ELF-1 (cell line): Measurements from ENCODE around the gene MYL12B.
"Not testable (repeated sequence)": the region's sequence is repeated elsewhere in the genome, so short reads cannot be mapped to it uniquely, and the experiment has no call there.

ENCODE experiments used
- DNase-seq: peaks from one replicate; pipeline ENCODE4 v3.0.0-alpha.2; 2016; ENCODE audit warnings: low read depth, low spot score

The MYL12B gene

DNA sequence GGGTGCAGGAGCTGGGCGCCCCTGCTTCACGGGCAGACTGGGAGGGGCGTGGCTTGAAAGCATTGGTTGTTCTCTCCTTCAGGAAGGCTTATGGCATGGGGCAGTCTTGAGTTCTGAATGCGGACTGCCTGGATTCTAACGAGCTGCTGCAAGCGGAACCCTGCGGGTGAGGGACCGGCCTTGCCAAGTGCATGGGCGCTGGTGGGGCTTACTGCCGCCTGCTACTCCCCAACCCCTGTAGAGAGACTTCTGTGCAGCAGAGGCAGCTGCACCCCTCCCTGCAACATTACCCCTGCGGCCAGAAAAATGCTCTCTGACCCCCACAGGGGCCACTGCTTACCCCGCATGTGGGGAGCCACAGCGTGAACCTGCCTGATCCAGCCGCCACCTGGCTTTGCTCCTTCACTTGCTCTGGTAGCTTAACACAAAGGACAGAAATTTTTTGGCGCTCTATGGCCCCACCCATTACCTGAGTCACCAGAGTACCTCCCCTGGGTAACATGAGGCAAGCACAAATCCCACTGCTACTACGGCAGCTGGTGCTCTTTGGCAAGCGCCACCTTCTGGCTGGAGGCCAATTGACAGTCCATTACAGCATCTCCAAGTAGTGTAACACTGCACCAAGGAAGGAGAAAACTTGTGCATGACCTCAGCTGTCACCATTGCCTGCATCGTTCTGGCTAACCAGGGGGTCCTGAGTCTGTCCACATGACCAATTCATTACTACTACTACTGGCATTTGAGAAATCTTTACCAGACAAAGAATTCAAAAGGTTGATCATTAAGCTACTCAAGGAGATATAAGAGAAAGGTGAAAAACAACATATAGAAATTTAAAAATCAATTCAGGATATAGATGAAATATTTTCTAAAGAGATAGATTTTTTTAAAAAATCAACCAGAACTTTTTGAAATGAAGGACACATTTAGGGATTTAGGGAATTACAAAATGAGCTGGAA, 35.4 kb downstream of the MYL12B start:
- DNase-seq: peak; percentile 98

DNA sequence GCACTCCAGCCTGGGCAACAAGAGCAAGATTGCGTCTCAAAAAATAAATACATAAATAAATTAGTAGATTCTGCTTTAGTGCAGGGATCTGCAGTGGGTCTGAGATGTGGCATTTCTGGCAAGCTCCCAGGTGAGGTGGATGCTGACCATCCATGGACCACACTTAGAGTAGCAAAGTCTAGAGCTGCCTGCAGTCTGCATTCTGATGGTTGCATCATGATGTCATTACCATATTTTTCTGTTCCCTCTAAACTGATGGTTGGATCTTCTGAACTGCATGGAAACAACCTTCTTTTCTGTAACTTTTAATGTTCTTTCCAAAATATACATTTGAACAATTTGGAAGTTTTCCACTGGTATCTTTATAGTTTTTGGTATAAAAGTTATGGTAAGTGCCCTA, 42.9 kb downstream of the MYL12B start:
- DNase-seq: no peak

DNA sequence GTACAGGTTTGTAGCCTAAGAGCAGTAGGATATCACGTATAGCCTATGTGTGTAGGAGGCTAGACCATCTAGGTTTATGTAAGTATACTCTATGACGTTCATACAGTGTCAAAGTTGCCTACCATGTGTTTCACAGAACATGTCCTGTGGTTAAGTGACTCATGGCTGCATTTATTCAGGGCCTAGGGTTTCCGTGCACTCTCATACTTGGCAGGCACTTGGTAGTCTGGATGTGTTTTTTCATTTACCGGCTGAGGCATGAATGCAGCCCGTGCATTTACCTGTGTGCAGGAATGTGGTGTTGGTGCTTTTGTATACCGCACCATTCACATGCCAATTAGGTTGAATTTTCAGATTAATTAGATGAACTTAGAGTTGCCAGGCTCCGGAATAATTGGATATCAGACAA, 43.4 kb downstream of the MYL12B start:
- no peak for DNase-seq

DNA sequence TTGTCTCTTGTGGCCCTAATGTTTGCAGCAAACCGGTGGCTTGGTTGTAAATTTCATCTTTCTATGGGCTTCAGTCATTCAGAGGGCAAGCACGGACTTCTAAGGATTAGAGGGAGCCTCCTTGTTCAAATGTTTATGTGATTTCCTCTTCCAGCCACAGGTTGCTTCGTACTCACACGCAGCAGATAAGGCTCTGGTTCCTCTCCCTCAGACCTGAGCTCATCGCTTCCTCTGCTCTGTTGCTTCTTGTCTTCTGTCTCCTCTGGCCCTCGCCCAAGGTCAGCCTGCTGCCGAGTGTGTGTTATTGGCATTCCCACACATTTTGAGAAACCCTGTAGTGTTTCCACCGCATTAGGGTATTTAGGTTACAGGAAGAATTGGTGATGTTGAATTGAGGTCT, 44.0 kb downstream of the MYL12B start:
- no peak for DNase-seq

DNA sequence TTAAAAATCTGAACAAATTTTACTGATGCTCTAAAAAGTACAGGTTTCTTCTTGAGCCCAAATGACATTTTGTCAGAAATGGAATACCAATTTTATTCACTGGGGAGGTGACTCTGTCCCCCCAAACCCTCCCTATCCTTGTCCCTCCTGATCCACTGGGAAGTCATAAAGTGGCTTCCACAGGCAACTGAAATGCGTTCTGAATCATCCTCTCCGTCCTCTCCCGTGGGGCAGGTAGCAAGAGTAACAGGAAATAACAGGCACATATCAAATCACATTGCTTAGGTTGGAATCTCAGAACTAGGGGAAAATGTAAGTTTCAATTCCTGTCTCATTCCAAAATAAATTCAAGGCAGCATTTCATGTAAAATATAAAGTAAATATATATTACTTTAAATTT, 44.5 kb downstream of the MYL12B start:
- DNase-seq: no peak

DNA sequence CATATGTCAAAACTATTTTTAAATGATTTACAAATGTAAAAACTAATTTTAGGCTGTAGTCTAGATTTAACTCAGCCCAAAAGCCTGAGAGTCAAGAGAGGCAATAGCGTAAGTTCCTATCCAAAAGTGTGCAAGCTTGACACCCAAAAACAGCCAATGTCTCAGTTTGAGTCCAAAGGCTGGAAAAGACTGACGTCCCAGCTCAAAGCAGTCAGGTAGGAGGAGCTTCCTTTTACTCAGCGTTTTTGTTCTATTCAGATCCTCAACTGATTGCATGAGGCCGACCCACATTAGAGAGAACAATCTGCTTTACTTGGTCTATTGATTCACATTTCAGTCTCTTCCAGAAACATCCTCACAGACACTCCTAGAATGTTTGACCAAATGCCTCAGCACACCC, 51.8 kb downstream of the MYL12B start:
- DNase-seq: no peak

DNA sequence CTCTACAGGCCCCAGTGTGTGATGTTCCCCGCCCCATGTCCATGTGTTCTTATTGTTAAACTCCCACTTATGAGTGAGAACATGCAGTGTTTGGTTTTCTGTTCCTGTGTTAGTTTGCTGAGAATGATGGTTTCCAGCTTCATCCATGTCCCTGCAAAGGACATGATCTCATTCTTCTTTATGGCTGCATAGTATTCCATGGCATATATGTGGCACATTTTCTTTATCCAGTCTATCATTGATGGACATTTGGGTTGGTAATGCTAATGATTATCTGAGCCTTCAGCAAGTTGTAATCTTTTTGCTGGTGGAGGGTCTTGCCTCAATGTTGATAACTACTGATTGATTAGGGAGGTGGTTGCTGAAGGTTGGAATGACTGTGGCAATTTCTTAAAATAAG, 53.4 kb downstream of the MYL12B start:
- DNase-seq: not testable (repeated sequence)

DNA sequence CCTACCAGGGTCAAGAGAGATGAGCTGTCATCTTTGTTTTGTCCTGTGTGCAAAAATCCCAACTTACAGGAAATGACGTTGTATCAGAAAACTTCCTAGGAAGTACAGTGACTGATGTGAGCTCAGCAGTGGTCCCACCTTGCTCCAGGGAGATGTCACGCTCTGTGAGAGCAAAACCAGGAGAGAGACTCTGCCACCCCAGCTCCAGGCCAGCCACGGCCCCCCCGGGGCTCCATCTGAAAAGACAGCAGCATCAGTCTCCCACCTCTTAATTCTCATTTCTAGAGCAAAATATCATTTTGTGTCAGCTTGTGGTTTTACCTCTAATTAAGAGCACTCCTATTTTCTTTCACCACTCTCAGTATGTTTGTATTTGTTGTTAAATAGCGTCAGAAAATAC, 57.5 kb downstream of the MYL12B start:
- DNase-seq: no peak

DNA sequence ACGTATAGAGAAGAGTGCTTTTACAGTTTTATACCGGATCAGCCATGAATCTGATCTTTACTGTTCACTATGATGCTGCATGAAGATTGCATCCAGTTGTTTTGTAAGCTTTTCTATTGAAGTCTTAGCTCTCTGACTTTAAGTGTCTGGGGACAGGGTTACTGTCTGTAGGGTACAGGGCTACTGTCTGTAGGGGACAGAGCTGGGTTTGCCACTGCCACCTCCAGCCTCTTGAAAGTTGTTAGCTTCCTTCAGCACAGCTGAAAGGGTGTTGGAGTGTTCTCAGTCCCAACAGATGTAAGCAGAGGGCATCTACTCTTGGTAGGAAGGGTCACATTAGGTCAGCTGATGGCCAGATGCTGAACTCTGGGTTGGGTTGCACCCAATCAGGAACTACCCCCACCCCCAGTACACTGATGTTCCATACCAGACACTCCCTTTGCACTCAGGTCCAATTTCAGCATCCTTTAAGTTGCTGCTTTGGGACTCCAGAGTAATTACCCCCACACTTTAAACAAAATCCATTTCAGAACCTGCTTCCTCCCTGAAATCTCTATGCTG, 58.0 kb downstream of the MYL12B start:
- DNase-seq: no peak

DNA sequence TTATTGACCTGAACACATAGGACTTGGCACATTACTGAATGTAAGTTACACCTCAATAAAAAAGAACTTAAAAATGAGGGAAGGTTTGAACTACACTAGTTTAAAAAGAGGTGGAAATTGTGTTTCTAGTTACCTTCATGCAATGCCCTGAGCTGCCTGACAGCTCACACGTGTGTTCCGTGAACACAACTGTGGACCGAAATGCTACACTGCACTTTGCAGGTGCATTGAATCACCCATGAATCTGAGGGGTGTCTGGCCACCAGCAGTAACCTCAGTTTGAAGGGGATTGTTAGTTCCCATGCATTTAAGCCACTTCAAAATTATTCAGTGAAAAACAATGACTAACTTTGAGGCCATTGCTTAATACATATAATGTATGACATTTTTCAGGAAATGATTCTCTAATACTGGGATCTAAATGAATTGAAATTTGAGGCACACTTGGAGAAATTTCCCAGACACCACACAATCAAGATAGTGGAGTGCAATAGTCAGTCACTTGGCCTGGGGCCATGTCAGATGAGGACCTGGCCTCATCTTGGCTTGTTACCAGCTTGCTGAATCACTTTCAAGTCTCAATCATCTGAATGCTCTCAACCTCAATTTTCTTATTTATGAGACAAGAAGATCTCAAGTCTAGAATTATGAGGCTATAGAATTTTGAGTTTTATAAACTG, 59.3 kb downstream of the MYL12B start:
- no peak for DNase-seq

DNA sequence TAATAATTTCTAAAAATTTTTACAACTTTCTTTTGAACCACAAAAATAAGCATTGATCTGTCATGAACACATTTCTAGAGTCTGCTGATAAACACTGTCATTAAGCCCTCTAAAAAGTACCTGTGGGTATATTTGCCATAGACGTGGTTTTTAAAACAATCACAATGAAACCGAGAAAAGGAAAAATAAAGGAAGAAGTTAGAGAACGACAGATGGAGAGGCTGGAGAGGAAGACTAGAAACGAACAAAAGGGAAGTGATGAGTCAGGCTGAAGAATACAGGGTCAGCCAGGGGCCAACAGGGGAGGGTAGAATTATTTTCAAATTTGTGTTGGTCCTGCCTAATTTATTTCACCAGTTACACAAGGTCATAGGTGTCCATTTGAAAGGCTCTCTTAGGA, 62.0 kb downstream of the MYL12B start:
- DNase-seq: no peak
